ENCODE results near the gene TACC2.

Gene TACC2

DNA sequence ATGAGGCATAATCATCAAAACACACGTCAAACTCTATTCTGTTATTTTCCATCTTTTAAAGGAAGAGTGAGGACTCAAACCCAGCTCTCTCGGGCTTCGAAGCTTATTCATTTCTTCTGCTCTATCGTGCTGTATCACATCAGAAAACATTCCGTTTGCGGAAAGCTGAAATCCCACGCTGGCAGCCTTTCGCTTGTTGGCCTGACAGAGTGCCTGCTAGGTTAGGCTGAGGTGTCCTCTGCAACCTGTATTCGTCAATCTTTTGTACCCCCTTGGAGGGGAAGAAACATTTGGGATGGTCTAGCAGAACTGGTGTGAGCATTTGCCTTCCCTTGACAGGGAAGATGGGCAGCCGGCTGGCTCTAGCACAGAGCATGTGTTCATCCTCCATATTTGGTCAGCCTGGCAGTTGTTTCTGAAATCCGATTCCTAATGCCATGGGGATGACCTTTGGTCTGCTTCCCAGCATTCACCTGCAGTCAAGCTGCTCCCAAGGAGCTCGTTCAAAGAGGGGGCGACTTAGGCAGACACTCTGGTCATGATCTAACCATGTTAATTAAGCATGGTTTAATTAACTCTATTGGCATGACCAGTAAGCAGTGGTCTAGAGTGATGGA is 55.2 kb downstream of the TACC2 start:
- Histone ChIP-seq H3K14ac (ENCODE audit: low read length in 2 of 2) (no peak overlapping the region), H3K9me3 (ENCODE audit: control insufficient read depth, low read length) (no peaks in the 10 kb centered on the region), H2AFZ (ENCODE audit: low read depth, low read length) (no peak overlapping the region), H3K4me1 (ENCODE audit: control insufficient read depth, insufficient read depth, low read depth, low read length) (peaks cover 4% of the 10 kb centered on the region), H2BK5ac (ENCODE audit: low read depth, low read length, poor library complexity, severe bottlenecking) (no peak overlapping the region), H3K18ac (ENCODE audit: low read depth in 1 of 2, low read length in 2 of 2) (peak overlapping the region in 1 of 2 experiments; percentile 9), H3K4me3 (ENCODE audit: insufficient read depth in 1 of 2, low read depth in 1 of 2, low read length in 2 of 2) (no peak overlapping the region), H4K8ac (ENCODE audit: low read length) (no peak overlapping the region), H3K27ac (ENCODE audit: low read length, poor library complexity, severe bottlenecking) (no peak overlapping the region), H2BK15ac (ENCODE audit: low read depth, poor library complexity, severe bottlenecking) (no peak overlapping the region), H3K9ac (ENCODE audit: low read length) (no peak overlapping the region), H3K23ac (ENCODE audit: low read length in 2 of 2) (no peak overlapping the region), H3K4ac (ENCODE audit: low read depth in 1 of 2, low read length in 2 of 2) (no peak overlapping the region), H2BK12ac (ENCODE audit: low read length in 2 of 2) (no peak overlapping the region), H4K91ac (ENCODE audit: low read length) (no peak overlapping the region), H3K36me3 (ENCODE audit: control insufficient read depth in 1 of 2, insufficient read depth in 2 of 2, low read depth in 1 of 2, low read length in 2 of 2) (no peaks in the 10 kb centered on the region), H3K79me1 (replicated peaks; ENCODE audit: low read length, poor library complexity, severe bottlenecking) (no peaks in the 10 kb centered on the region), H3K4me2 (ENCODE audit: low read length, poor library complexity, severe bottlenecking) (peak overlapping the region; percentile 25), H2AK5ac (ENCODE audit: low read length, severe bottlenecking) (no peak overlapping the region), H3K27me3 (ENCODE audit: control insufficient read depth in 1 of 2, insufficient read depth in 1 of 2, low read length in 2 of 2) (peaks cover 15 to 22% of the 10 kb centered on the region in 2 experiments), H2BK120ac (ENCODE audit: low read depth, low read length) (no peak overlapping the region)
- 78% methylated on average over 13 of the region's 13 CpGs for WGBS
- no peak for DNase-seq

DNA sequence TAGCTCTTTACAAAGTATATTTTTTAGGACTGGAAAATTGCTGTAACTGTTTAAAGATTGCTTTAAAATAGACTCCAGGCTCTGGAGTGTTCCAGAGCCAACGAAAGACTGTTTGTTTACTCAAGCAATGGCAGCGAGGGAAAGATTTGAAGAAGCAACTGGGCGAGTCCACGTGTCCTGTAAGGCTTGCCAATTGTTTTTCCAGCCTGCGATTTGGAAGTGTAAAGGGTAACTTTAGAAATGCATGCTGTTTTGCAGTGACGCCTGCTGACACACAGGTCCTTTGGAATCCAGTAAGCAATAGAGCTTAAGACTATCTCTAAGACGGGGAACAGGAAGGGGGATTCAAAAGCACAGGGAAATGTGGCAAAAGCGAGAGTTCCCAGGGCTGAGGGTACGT is 55.8 kb downstream of the TACC2 start:
- WGBS, result 44% methylated on average over 9 of the region's 9 CpGs
- Histone ChIP-seq H3K9me3 (ENCODE audit: control insufficient read depth, low read length) (no peaks in the 10 kb centered on the region), H2BK5ac (ENCODE audit: low read depth, low read length, poor library complexity, severe bottlenecking) (no peak overlapping the region), H3K18ac (ENCODE audit: low read depth in 1 of 2, low read length in 2 of 2) (no peak overlapping the region), H3K9ac (ENCODE audit: low read length) (no peak overlapping the region), H3K4ac (ENCODE audit: low read depth in 1 of 2, low read length in 2 of 2) (no peak overlapping the region), H2AK5ac (ENCODE audit: low read length, severe bottlenecking) (no peak overlapping the region), H3K27ac (ENCODE audit: low read length, poor library complexity, severe bottlenecking) (no peak overlapping the region), H2BK15ac (ENCODE audit: low read depth, poor library complexity, severe bottlenecking) (no peak overlapping the region), H3K36me3 (ENCODE audit: control insufficient read depth in 1 of 2, insufficient read depth in 2 of 2, low read depth in 1 of 2, low read length in 2 of 2) (no peaks in the 10 kb centered on the region), H3K27me3 (ENCODE audit: control insufficient read depth in 1 of 2, insufficient read depth in 1 of 2, low read length in 2 of 2) (peaks cover 14 to 17% of the 10 kb centered on the region in 2 experiments), H2BK12ac (ENCODE audit: low read length in 2 of 2) (no peak overlapping the region), H3K4me2 (ENCODE audit: low read length, poor library complexity, severe bottlenecking) (no peak overlapping the region), H4K91ac (ENCODE audit: low read length) (no peak overlapping the region), H3K4me1 (ENCODE audit: control insufficient read depth, insufficient read depth, low read depth, low read length) (peaks cover 4% of the 10 kb centered on the region), H3K14ac (ENCODE audit: low read length in 2 of 2) (no peak overlapping the region), H3K23ac (ENCODE audit: low read length in 2 of 2) (no peak overlapping the region), H2AFZ (ENCODE audit: low read depth, low read length) (no peak overlapping the region), H3K4me3 (ENCODE audit: insufficient read depth in 1 of 2, low read depth in 1 of 2, low read length in 2 of 2) (no peak overlapping the region), H3K79me1 (replicated peaks; ENCODE audit: low read length, poor library complexity, severe bottlenecking) (no peaks in the 10 kb centered on the region), H2BK120ac (ENCODE audit: low read depth, low read length) (no peak overlapping the region), H4K8ac (ENCODE audit: low read length) (no peak overlapping the region)
- DNase-seq, result peak; percentile 43

DNA sequence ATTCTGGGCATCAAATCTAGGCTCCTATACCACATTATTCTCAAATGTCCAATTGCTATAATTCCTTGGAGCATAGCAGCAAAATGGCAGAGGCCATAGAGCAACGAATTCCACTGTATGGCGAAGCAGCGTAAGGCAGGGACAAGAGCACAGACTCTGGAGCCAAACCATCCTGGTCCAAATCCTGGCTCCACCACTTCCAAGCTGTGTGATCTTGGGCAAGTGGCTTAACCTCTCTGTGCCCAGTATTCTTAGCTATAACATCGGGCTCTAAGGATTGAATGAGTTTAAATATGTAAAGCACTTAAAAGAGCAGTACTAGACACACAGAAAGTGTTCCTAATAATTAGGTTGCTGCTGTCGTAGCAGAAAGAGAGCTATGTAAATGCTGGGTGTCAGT is 56.2 kb downstream of the TACC2 start:
- Histone ChIP-seq H3K18ac (ENCODE audit: low read depth in 1 of 2, low read length in 2 of 2) (no peak overlapping the region), H4K91ac (ENCODE audit: low read length) (no peak overlapping the region), H3K27me3 (ENCODE audit: control insufficient read depth in 1 of 2, insufficient read depth in 1 of 2, low read length in 2 of 2) (peaks cover 9 to 12% of the 10 kb centered on the region in 2 experiments), H3K4me3 (ENCODE audit: insufficient read depth in 1 of 2, low read depth in 1 of 2, low read length in 2 of 2) (no peak overlapping the region), H2AK5ac (ENCODE audit: low read length, severe bottlenecking) (no peak overlapping the region), H3K9ac (ENCODE audit: low read length) (no peak overlapping the region), H3K23ac (ENCODE audit: low read length in 2 of 2) (no peak overlapping the region), H3K27ac (ENCODE audit: low read length, poor library complexity, severe bottlenecking) (no peak overlapping the region), H2BK15ac (ENCODE audit: low read depth, poor library complexity, severe bottlenecking) (no peak overlapping the region), H3K36me3 (ENCODE audit: control insufficient read depth in 1 of 2, insufficient read depth in 2 of 2, low read depth in 1 of 2, low read length in 2 of 2) (peaks cover 0 to 2% of the 10 kb centered on the region in 2 experiments), H3K79me1 (replicated peaks; ENCODE audit: low read length, poor library complexity, severe bottlenecking) (no peaks in the 10 kb centered on the region), H3K4me2 (ENCODE audit: low read length, poor library complexity, severe bottlenecking) (no peak overlapping the region), H3K14ac (ENCODE audit: low read length in 2 of 2) (no peak overlapping the region), H3K4ac (ENCODE audit: low read depth in 1 of 2, low read length in 2 of 2) (no peak overlapping the region), H4K8ac (ENCODE audit: low read length) (no peak overlapping the region), H2BK120ac (ENCODE audit: low read depth, low read length) (no peak overlapping the region), H2BK12ac (ENCODE audit: low read length in 2 of 2) (no peak overlapping the region), H2BK5ac (ENCODE audit: low read depth, low read length, poor library complexity, severe bottlenecking) (no peak overlapping the region), H3K9me3 (ENCODE audit: control insufficient read depth, low read length) (no peaks in the 10 kb centered on the region), H2AFZ (ENCODE audit: low read depth, low read length) (no peak overlapping the region), H3K4me1 (ENCODE audit: control insufficient read depth, insufficient read depth, low read depth, low read length) (peaks cover 4% of the 10 kb centered on the region)
- no peak for DNase-seq
- WGBS, result 94% methylated on average over 4 of the region's 5 CpGs

DNA sequence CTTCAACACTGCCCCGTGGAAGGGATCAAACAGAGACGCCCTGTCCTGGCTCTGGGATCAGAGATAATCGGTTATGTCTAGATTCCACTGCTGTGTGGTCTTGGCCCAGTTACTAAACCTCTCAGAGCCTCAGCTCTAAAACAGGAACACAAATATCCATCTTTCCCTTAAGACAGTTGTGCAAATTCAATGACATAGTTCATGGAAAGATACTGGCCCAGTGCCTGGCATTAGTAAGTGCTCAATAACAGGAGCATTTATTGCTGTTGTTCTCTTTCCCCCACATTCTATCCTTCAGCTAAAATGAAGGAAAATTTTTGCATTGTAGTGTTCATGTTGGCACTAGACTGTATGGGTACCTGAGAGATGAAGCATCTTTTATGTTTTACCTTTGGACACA is 58.6 kb downstream of the TACC2 start:
- H3K9me3 ChIP-seq (ENCODE audit: control insufficient read depth, low read length), result no peaks in the 10 kb centered on the region
- no peak overlapping the region for H2BK5ac ChIP-seq (ENCODE audit: low read depth, low read length, poor library complexity, severe bottlenecking)
- no peaks in the 10 kb centered on the region for H3K79me1 ChIP-seq (replicated peaks; ENCODE audit: low read length, poor library complexity, severe bottlenecking)
- peaks cover 6% of the 10 kb centered on the region for H3K4me1 ChIP-seq (ENCODE audit: control insufficient read depth, insufficient read depth, low read depth, low read length)
- peaks cover 0 to 4% of the 10 kb centered on the region in 2 experiments for H3K36me3 ChIP-seq (ENCODE audit: control insufficient read depth in 1 of 2, insufficient read depth in 2 of 2, low read depth in 1 of 2, low read length in 2 of 2)
- no peak for DNase-seq
- no peak overlapping the region for H3K4ac ChIP-seq (ENCODE audit: low read depth in 1 of 2, low read length in 2 of 2)
- H3K18ac ChIP-seq (ENCODE audit: low read depth in 1 of 2, low read length in 2 of 2), result no peak overlapping the region
- no peak overlapping the region for H4K8ac ChIP-seq (ENCODE audit: low read length)
- H2BK15ac ChIP-seq (ENCODE audit: low read depth, poor library complexity, severe bottlenecking), result no peak overlapping the region
- H3K4me3 ChIP-seq (ENCODE audit: insufficient read depth in 1 of 2, low read depth in 1 of 2, low read length in 2 of 2), result no peak overlapping the region
- no peak overlapping the region for H3K27ac ChIP-seq (ENCODE audit: low read length, poor library complexity, severe bottlenecking)
- H3K14ac ChIP-seq (ENCODE audit: low read length in 2 of 2), result no peak overlapping the region
- H3K9ac ChIP-seq (ENCODE audit: low read length), result no peak overlapping the region
- no peak overlapping the region for H2BK12ac ChIP-seq (ENCODE audit: low read length in 2 of 2)
- no peak overlapping the region for H2AK5ac ChIP-seq (ENCODE audit: low read length, severe bottlenecking)
- no peak overlapping the region for H4K91ac ChIP-seq (ENCODE audit: low read length)
- H3K4me2 ChIP-seq (ENCODE audit: low read length, poor library complexity, severe bottlenecking), result no peak overlapping the region
- no peak overlapping the region for H2AFZ ChIP-seq (ENCODE audit: low read depth, low read length)
- WGBS, result 95% methylated on average over 3 of the region's 3 CpGs
- H3K27me3 ChIP-seq (ENCODE audit: control insufficient read depth in 1 of 2, insufficient read depth in 1 of 2, low read length in 2 of 2), result peaks cover 0 to 2% of the 10 kb centered on the region in 2 experiments
- no peak overlapping the region for H2BK120ac ChIP-seq (ENCODE audit: low read depth, low read length)
- H3K23ac ChIP-seq (ENCODE audit: low read length in 2 of 2), result no peak overlapping the region

All from mesenchymal stem cell (in vitro differentiated cells and primary cell).